ENCODE results near the gene NT5C1A. TPM values are rescaled to one million over a fixed set of nuclear protein-coding genes. Genes with fewer than 3 reads are reported as not detected.

NT5C1A gene
- total RNA-seq, 2 experiments from 2014 or later = 0.25 TPM; not detected in 1

DNA sequence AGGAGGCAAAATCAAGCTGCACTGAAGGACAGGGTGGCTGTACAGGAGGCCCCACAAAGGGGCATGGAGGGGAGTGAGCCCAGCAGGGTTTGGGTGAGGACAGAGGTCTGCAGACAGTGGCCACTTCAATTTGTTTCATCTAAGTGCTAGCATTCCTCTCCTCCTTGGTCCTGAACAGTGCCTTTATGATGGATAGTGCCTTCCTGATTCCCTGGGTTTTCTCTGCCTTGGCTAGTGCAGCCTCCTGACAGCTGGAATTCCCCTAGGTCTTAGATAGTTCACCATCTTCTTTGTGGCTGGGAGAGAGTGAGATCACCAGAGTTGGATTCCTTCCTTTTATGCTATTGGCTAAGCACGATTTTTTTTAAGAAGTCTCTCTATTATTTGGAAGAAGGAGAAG is 23.1 kb upstream of the NT5C1A start:
- H3K36me3 Mint-ChIP-seq (ENCODE audit: low read depth) = no peaks in the 10 kb centered on the region
- ChIA-PET CTCF (interaction anchor here (1.1 to 3.9 kb wide), 5 partner anchors 23 to 151 kb away, joined by 3 to 23 read pairs (median 3); partner anchors contain the start of gene NT5C1A), POLR2A (interaction anchor here (1.3 to 4.5 kb wide), 3 partner anchors 11 to 47 kb away, joined by 3 to 33 read pairs (median 4); partner anchors contain the start of gene NT5C1A)
- peaks cover 31% of the 10 kb centered on the region for H3K4me1 Mint-ChIP-seq (ENCODE audit: low read depth)
- DNase-seq (no peak), ATAC-seq (no peak)
- H3K9me3 Mint-ChIP-seq = no peaks in the 10 kb centered on the region
- no peak overlapping the region for H3K27ac Mint-ChIP-seq
- peaks cover 20% of the 10 kb centered on the region for H3K27me3 Mint-ChIP-seq
- intact Hi-C loops (cut with micrococcal nuclease) = no loop called here
- no peak overlapping the region for H3K4me3 Mint-ChIP-seq
- TF ChIP-seq, protein P1, sequence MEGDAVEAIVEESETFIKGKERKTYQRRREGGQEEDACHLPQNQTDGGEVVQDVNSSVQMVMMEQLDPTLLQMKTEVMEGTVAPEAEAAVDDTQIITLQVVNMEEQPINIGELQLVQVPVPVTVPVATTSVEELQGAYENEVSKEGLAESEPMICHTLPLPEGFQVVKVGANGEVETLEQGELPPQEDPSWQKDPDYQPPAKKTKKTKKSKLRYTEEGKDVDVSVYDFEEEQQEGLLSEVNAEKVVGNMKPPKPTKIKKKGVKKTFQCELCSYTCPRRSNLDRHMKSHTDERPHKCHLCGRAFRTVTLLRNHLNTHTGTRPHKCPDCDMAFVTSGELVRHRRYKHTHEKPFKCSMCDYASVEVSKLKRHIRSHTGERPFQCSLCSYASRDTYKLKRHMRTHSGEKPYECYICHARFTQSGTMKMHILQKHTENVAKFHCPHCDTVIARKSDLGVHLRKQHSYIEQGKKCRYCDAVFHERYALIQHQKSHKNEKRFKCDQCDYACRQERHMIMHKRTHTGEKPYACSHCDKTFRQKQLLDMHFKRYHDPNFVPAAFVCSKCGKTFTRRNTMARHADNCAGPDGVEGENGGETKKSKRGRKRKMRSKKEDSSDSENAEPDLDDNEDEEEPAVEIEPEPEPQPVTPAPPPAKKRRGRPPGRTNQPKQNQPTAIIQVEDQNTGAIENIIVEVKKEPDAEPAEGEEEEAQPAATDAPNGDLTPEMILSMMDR (IDR thresholded peaks at IDR 0.05) = no peak

DNA sequence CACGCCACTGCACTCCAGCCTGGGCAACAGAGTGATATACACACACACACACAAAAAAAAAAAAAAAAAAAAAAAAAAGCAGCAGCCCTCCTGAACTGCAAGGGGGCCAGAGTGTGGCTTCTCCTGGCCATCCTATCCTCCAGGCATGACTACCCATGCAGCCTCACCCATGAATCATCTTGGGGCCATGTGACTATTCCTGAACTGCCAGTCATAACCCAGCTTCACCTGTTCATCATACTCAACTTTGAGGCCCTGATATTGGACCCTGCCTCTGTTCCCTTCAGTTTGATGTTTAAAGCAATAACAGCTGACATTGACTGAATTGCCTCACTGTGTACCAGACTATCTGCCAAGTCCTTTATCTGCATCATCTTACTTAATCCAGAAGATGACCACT is 22.1 kb upstream of the NT5C1A start:
- no peaks in the 10 kb centered on the region for H3K9me3 Mint-ChIP-seq
- POLR2A ChIA-PET = interaction anchor here (1.3 to 4.5 kb wide), 3 partner anchors 10 to 46 kb away, joined by 3 to 33 read pairs (median 4); partner anchors contain the start of gene NT5C1A

DNA sequence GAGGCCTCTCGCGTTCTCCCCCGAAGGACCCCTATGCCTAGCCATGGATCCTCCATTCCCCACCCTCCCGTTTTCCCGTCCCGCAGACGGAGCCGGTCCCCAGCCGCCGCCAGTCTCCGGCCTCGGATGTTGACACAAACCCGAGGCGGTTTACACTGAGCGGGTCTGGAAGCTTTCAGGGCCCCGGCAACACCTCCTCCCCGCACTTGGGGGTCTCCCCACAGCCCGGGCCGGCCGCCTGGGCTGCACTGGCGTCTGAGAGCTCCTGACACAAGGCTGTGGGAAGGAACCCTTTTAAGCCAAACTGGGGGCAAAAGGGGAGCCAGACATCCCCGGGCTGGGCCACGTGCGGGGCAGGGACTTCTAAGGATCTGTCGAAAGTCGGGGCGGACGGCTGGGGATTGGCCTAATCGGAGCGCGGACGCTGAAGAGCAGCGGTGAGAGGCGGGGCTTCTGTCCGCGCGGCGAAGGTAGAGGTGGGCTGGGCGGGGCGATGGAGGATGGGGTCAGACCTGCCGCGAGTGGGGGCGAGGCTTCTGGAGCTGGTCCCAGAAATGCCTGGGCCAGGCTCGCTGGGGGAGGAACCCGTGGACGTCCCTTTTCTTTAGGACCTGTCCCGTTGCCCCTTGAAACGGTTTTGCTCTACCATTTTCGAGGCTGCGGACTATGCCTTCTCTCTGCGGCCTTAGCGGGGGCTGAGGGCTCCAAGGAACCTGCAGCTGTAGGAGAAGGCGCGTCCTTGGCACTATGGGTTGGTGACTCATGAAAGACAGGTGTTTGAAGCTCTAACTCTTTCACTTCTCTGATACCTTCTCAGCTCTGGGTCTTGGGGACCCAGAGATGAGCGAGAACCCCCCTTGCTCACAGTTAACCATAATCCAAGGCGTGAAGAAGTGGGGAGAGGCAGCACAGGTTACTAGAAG is 20.5 kb upstream of the NT5C1A start:
- DNase-seq (peak; percentile 34), ATAC-seq (no peak)
- Mint-ChIP-seq H3K9me3 (no peaks in the 10 kb centered on the region), H3K4me1 (ENCODE audit: low read depth) (peaks cover 34% of the 10 kb centered on the region), H3K27me3 (peaks cover 23% of the 10 kb centered on the region), H3K4me3 (peak overlapping the region; percentile 76), H3K27ac (no peak overlapping the region), H3K36me3 (ENCODE audit: low read depth) (no peaks in the 10 kb centered on the region)
- ChIA-PET POLR2A (interaction anchor here (0.8 to 4.5 kb wide), 4 partner anchors 7 to 1547 kb away, joined by 3 to 33 read pairs (median 5); partner anchors contain the start of gene NT5C1A), CTCF (interaction anchor here (0.8 to 4.2 kb wide), 11 partner anchors 8 to 107 kb away, joined by 3 to 29 read pairs (median 6); partner anchors contain the start of gene NT5C1A)
- TF ChIP-seq, protein P1 (IDR thresholded peaks at IDR 0.05) = no peak
- intact Hi-C loops (cut with micrococcal nuclease) = no loop called here

More for the DNA sequence above, 22.1 kb upstream of the NT5C1A start:
- no peak overlapping the region for H3K4me3 Mint-ChIP-seq
- CTCF ChIA-PET = interaction anchor here (1.1 to 3.9 kb wide), 8 partner anchors 13 to 152 kb away, joined by 3 to 23 read pairs (median 4); partner anchors contain the start of gene NT5C1A
- no peaks in the 10 kb centered on the region for H3K36me3 Mint-ChIP-seq (ENCODE audit: low read depth)
- peaks cover 34% of the 10 kb centered on the region for H3K4me1 Mint-ChIP-seq (ENCODE audit: low read depth)
- TF ChIP-seq, protein P1 (IDR thresholded peaks at IDR 0.05) = no peak
- intact Hi-C loops (cut with micrococcal nuclease) = no loop called here
- H3K27ac Mint-ChIP-seq = no peak overlapping the region
- H3K27me3 Mint-ChIP-seq = peaks cover 21% of the 10 kb centered on the region
- DNase-seq (peak; percentile 31), ATAC-seq (peak; percentile 9)

DNA sequence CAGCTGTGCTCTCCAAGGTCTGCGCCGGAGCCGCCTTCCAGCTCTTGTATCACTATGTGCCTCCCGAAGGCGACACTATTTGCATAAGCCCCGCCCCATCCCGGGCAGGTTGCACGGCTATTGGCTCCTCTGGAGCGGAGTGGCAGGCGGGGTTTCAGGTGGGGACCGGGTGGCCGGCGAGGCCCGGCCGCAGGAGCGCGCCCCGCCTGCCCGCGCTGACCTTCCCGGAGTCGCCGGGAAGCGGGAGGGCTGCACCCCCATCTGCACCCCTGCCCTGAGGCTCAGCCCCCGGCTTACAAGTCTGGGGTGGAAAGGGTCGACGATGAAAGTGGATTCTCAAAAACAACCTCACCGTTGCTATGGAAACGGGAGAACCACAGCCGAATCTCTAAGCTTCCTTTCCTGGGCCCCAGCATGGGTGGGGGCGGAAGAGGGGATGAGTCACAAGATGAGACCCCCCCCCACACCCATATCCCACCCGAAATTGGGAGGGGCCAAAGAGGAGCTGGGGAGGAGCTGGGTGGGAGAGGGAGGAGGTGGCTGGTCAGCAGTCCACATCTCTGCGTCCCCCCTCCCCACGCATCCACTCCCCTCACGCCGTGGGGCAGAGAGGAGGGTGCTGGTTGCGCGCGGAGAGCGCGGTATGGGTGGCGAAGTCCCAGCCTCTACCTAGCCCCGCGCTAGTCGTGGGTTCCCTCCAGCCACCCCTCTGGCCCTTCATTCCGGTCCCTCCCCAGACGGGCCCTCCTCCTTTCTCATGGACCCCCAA is 19.7 kb upstream of the NT5C1A start, which contains the start of gene HPCAL4:
Gene HPCAL4 (minus strand): TSS at position 51 of the 769 bp plus-strand sequence. CDS start 6,830 bp downstream, outside the sequence.
- ChIA-PET POLR2A (interaction anchor here (0.8 to 4.5 kb wide), 4 partner anchors 8 to 1548 kb away, joined by 3 to 33 read pairs (median 5); partner anchors contain the start of gene NT5C1A), CTCF (interaction anchor here (0.6 to 4.2 kb wide), 11 partner anchors 10 to 108 kb away, joined by 3 to 29 read pairs (median 6); partner anchors contain the start of gene NT5C1A)
- DNase-seq (peak; percentile 93), ATAC-seq (peak; percentile 94)
- Mint-ChIP-seq H3K4me1 (ENCODE audit: low read depth) (peaks cover 34% of the 10 kb centered on the region), H3K36me3 (ENCODE audit: low read depth) (no peaks in the 10 kb centered on the region), H3K4me3 (peak within 1 kb of the TSS; percentile 76), H3K9me3 (no peaks in the 10 kb centered on the region), H3K27me3 (peaks cover 25% of the 10 kb centered on the region), H3K27ac (no peak within 1 kb of the TSS)
- TF ChIP-seq, protein P1 (IDR thresholded peaks at IDR 0.05) = no peak
- intact Hi-C loops (cut with micrococcal nuclease) = no loop called here
